Stimulated activated CD8-positive, alpha-beta memory T cell treated with anti-CD3 and anti-CD28 coated beads, Interleukin-7, amount 100 ng/mL, for 1 hour (primary cell): ENCODE data around the gene TRMT1.

ENCODE experiments used
- DNase-seq, 2 donors: peaks; one replicate each; pipeline ENCODE4 v3.0.0-alpha.2; 2020; ENCODE audit warnings: low read depth in 2 of 2

Gene TRMT1

GRCh38 chr19:13090511-13091231, 25.9 kb downstream of the TRMT1 start:
- DNase-seq = no peak

GRCh38 chr19:13089857-13090507, 26.6 kb downstream of the TRMT1 start:
- DNase-seq = no peak

- DNase-seq = no peak
Observed at GRCh38 chr19:13089139-13089856, 27.2 kb downstream of the TRMT1 start.

GRCh38 chr19:13087795-13088537, 28.6 kb downstream of the TRMT1 start:
- DNase-seq = no peak

GRCh38 chr19:13087295-13087694, 29.2 kb downstream of the TRMT1 start:
- no peak for DNase-seq

- DNase-seq = no peak
Observed at GRCh38 chr19:13086341-13086740, 30.2 kb downstream of the TRMT1 start.

- DNase-seq = no peak
Observed at GRCh38 chr19:13085666-13086065, 30.9 kb downstream of the TRMT1 start.

- DNase-seq = no peak
Observed at GRCh38 chr19:13083627-13084026, 32.9 kb downstream of the TRMT1 start.

GRCh38 chr19:13083008-13083404, 33.5 kb downstream of the TRMT1 start:
- DNase-seq = no peak

- DNase-seq = no peak
Observed at GRCh38 chr19:13082192-13083007, 34.1 kb downstream of the TRMT1 start.

GRCh38 chr19:13079542-13079986, 37.0 kb downstream of the TRMT1 start:
- DNase-seq = no peak

- no peak for DNase-seq
Observed at GRCh38 chr19:13078897-13079541, 37.5 kb downstream of the TRMT1 start.

GRCh38 chr19:13078381-13078780, 38.2 kb downstream of the TRMT1 start:
- no peak for DNase-seq

GRCh38 chr19:13077240-13077639, 39.3 kb downstream of the TRMT1 start:
- no peak for DNase-seq

GRCh38 chr19:13076787-13077186, 39.8 kb downstream of the TRMT1 start:
- no peak for DNase-seq

- DNase-seq = no peak
Observed at GRCh38 chr19:13076320-13076719, 40.2 kb downstream of the TRMT1 start.

- no peak for DNase-seq
Observed at GRCh38 chr19:13074378-13074777, 42.2 kb downstream of the TRMT1 start.

GRCh38 chr19:13073263-13073662, 43.3 kb downstream of the TRMT1 start:
- DNase-seq = no peak

GRCh38 chr19:13072188-13072908, 44.2 kb downstream of the TRMT1 start:
- no peak for DNase-seq
